ENCODE data around the gene TRIM9. TPM values are rescaled to one million over a fixed set of nuclear protein-coding genes. Genes with fewer than 3 reads are reported as not detected.

The TRIM9 gene
- total RNA-seq, 2 experiments from 2014 or later, result 0.19 to 0.45 TPM

DNA sequence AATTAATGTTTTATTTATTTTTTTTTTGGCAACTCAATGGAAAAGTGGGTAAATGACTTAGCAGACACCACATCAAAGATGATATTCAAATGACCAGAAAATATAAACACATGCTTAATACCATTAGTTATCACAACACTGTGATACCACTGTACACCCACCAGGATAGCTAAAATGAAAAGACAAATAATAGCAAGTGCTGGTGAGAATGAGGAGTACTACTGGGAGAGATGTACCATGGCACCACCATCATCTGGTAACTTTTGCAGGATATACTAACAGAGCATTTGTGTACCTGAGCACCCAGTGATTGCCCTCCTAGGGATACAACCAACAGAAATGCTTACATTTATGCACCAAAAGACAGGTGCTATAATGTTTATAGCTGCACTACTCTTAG, 21.9 kb downstream of the TRIM9 start:
- Histone ChIP-seq H3K4me1 (ENCODE audit: insufficient read depth, low read length) (no peaks in the 10 kb centered on the region), H3K36me3 (ENCODE audit: insufficient read depth, low read length) (no peaks in the 10 kb centered on the region), H3K4me3 (ENCODE audit: low read length) (no peak overlapping the region), H3K9me3 (ENCODE audit: control insufficient read depth in 1 of 2, insufficient read depth in 1 of 2, low read length in 2 of 2) (peaks cover 0 to 4% of the 10 kb centered on the region in 2 experiments), H3K27ac (ENCODE audit: low read depth in 1 of 2, low read length in 2 of 2) (no peak overlapping the region), H3K27me3 (ENCODE audit: control insufficient read depth in 1 of 2, insufficient read depth in 2 of 2, low read length in 2 of 2) (peaks cover 0 to 4% of the 10 kb centered on the region in 2 experiments)
- H3K9me3 Mint-ChIP-seq, result peaks cover 3% of the 10 kb centered on the region
- POLR2A ChIA-PET, result no interaction called here
- TF ChIP-seq, protein P1, sequence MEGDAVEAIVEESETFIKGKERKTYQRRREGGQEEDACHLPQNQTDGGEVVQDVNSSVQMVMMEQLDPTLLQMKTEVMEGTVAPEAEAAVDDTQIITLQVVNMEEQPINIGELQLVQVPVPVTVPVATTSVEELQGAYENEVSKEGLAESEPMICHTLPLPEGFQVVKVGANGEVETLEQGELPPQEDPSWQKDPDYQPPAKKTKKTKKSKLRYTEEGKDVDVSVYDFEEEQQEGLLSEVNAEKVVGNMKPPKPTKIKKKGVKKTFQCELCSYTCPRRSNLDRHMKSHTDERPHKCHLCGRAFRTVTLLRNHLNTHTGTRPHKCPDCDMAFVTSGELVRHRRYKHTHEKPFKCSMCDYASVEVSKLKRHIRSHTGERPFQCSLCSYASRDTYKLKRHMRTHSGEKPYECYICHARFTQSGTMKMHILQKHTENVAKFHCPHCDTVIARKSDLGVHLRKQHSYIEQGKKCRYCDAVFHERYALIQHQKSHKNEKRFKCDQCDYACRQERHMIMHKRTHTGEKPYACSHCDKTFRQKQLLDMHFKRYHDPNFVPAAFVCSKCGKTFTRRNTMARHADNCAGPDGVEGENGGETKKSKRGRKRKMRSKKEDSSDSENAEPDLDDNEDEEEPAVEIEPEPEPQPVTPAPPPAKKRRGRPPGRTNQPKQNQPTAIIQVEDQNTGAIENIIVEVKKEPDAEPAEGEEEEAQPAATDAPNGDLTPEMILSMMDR (IDR thresholded peaks at IDR 0.05), result no peak
- CTCF ChIA-PET, result no interaction called here
- H3K4me1 Mint-ChIP-seq (ENCODE audit: low read depth), result no peaks in the 10 kb centered on the region
- no peak overlapping the region for H3K4me3 Mint-ChIP-seq
- ATAC-seq (ENCODE audit: poor library complexity) (no peak), DNase-seq (no peak)
- no peaks in the 10 kb centered on the region for H3K36me3 Mint-ChIP-seq (ENCODE audit: low read depth)
- H3K27me3 Mint-ChIP-seq, result no peaks in the 10 kb centered on the region
- intact Hi-C loops (cut with DNase I, micrococcal nuclease), result no loop called here
- H3K27ac Mint-ChIP-seq, result no peak overlapping the region

DNA sequence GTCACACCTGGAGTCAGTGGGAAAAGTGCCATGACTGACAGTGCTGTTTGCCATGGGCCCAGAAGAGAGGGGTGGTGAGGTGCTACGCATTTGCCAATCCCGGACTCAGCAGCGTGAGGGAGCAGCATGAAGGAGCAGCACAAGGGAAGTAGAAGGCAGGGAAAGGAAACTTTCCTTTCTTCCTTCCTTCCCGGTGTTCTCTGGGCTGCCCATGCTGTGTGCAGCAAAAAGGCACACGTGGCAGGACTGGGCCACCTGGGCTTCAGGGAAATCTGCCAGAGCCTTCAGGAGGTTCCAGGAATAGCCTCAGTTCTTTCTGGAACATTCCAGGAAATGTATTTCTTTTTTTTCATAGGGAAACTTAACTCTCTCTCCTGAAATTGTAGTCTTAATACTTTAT, 23.0 kb downstream of the TRIM9 start:
- Mint-ChIP-seq H3K36me3 (ENCODE audit: low read depth) (no peaks in the 10 kb centered on the region), H3K9me3 (peaks cover 3% of the 10 kb centered on the region), H3K27me3 (no peaks in the 10 kb centered on the region), H3K4me1 (ENCODE audit: low read depth) (no peaks in the 10 kb centered on the region), H3K27ac (no peak overlapping the region), H3K4me3 (no peak overlapping the region)
- no peak overlapping the region for H3K4me3 ChIP-seq (ENCODE audit: low read length)
- TF ChIP-seq, protein P1 (IDR thresholded peaks at IDR 0.05), result no peak
- no peaks in the 10 kb centered on the region for H3K36me3 ChIP-seq (ENCODE audit: insufficient read depth, low read length)
- H3K9me3 ChIP-seq (ENCODE audit: control insufficient read depth in 1 of 2, insufficient read depth in 1 of 2, low read length in 2 of 2), result peaks cover 0 to 4% of the 10 kb centered on the region in 2 experiments
- DNase-seq (no peak), ATAC-seq (ENCODE audit: poor library complexity) (no peak)
- ChIA-PET POLR2A (no interaction called here), CTCF (no interaction called here)
- peaks cover 0 to 4% of the 10 kb centered on the region in 2 experiments for H3K27me3 ChIP-seq (ENCODE audit: control insufficient read depth in 1 of 2, insufficient read depth in 2 of 2, low read length in 2 of 2)
- H3K4me1 ChIP-seq (ENCODE audit: insufficient read depth, low read length), result no peaks in the 10 kb centered on the region
- H3K27ac ChIP-seq (ENCODE audit: low read depth in 1 of 2, low read length in 2 of 2), result no peak overlapping the region
- intact Hi-C loops (cut with DNase I, micrococcal nuclease), result no loop called here

DNA sequence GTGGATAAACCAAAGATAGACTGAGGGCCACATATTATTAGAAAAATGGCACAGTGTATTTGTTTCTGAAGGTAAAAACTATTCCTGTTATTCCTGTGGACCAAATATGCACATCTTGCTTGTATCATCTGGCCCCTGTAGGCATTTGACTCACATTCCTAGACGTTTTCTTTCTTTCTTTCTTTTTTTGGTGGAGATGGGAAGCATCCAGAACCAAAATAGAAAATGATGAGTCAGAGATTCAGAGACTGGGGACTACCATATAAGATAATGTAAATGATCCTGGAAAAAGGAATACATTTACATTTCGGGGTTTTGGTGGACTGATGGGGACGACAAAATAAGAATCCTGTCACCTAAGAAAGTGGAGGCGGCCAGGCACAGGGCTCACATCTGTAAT, 24.2 kb downstream of the TRIM9 start:
- H3K9me3 Mint-ChIP-seq, result peaks cover 3% of the 10 kb centered on the region
- no peaks in the 10 kb centered on the region for H3K4me1 ChIP-seq (ENCODE audit: insufficient read depth, low read length)
- H3K36me3 Mint-ChIP-seq (ENCODE audit: low read depth), result no peaks in the 10 kb centered on the region
- no peak overlapping the region for H3K27ac Mint-ChIP-seq
- H3K9me3 ChIP-seq (ENCODE audit: control insufficient read depth in 1 of 2, insufficient read depth in 1 of 2, low read length in 2 of 2), result peaks cover 0 to 4% of the 10 kb centered on the region in 2 experiments
- H3K27me3 Mint-ChIP-seq, result no peaks in the 10 kb centered on the region
- H3K36me3 ChIP-seq (ENCODE audit: insufficient read depth, low read length), result no peaks in the 10 kb centered on the region
- ChIA-PET POLR2A (no interaction called here), CTCF (no interaction called here)
- no peak for DNase-seq
- no peaks in the 10 kb centered on the region for H3K4me1 Mint-ChIP-seq (ENCODE audit: low read depth)
- TF ChIP-seq, protein P1 (IDR thresholded peaks at IDR 0.05), result no peak
- ATAC-seq (ENCODE audit: poor library complexity), result no peak
- peaks cover 0 to 4% of the 10 kb centered on the region in 2 experiments for H3K27me3 ChIP-seq (ENCODE audit: control insufficient read depth in 1 of 2, insufficient read depth in 2 of 2, low read length in 2 of 2)
- intact Hi-C loops (cut with DNase I, micrococcal nuclease), result no loop called here
- H3K4me3 Mint-ChIP-seq, result no peak overlapping the region
- H3K27ac ChIP-seq (ENCODE audit: low read depth in 1 of 2, low read length in 2 of 2), result no peak overlapping the region
- H3K4me3 ChIP-seq (ENCODE audit: low read length), result no peak overlapping the region

Data from CD4-positive, alpha-beta T cell (primary cell).